GM12891 (cell line): ENCODE data around the gene CEP170.

Source experiments
- DNase-seq: peaks from one replicate; pipeline ENCODE4 v3.0.0; 2011; ENCODE audit warnings: low spot score; ENCODE audit not compliant: insufficient read length
- FAIRE-seq: peaks from 2 replicates; lab custom pipeline; 2011; peaks lifted over from hg19 to GRCh38; lab: Jason Lieb, UNC
- PAX5 ChIP-seq: IDR thresholded peaks from 2 replicates; pipeline ENCODE4 v1.6.1; 2011; ENCODE audit warnings: low read length, moderate library complexity, mild to moderate bottlenecking; ENCODE audit not compliant: insufficient read depth, severe bottlenecking
- POLR2A ChIP-seq: IDR thresholded peaks from 2 replicates; pipeline ENCODE4 v1.6.1; 2011; ENCODE audit warnings: low read depth, low read length, control low read depth
- POLR2AphosphoS5 ChIP-seq: IDR thresholded peaks from 2 replicates; pipeline ENCODE4 v1.6.1; 2011; ENCODE audit warnings: low read depth, low read length, control low read depth
- POU2F2 ChIP-seq: IDR thresholded peaks from 2 replicates; pipeline ENCODE4 v1.6.1; 2011; ENCODE audit warnings: low read depth, mild to moderate bottlenecking, control low read depth, low read length, moderate library complexity
- SPI1 ChIP-seq: IDR thresholded peaks from 2 replicates; pipeline ENCODE4 v1.6.1; 2011; ENCODE audit warnings: low read depth, low read length, control low read depth
- TAF1 ChIP-seq: IDR thresholded peaks from 2 replicates; pipeline ENCODE4 v1.6.1; 2011; ENCODE audit warnings: low read depth, low read length, control low read depth

Gene CEP170

DNA sequence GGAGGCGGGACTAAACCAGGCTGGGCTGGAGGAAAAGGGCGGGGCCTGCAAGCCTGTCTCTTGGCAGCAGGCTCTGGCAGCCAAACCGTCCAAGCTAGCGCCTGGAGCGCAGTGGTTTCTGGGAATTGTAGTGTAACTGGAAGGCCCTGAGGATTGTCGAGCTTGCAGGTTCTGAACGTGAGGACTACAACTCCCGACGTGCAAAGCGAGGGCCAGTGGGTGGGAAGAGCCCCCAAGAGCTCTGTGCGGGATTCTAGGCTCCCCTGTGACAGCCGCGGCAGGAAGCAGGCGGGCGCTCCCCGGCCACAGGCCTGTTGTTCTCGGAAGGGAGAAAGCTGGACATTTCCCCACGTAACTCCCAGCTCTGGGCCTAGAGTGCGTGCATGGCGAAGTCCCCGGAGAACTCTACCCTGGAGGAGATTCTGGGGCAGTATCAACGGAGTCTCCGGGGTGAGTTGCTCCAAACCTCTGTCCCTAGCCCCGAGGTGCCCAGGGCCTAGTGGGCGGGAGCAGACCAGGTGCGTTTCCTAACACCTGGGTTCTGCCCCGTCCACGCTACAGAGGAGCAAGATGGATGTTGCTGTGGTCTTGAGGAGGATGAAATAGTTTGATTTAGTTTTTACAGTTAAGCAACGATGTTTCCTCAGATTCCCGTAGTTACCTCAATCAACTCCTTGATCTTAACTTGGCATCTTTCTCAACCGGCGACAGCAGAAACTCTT, 871 bp upstream of the CEP170 start, which contains the start of gene SDCCAG8:
Gene SDCCAG8 (plus strand): TSS at position 251 of the 722 bp plus-strand sequence. CDS start 133 bp downstream, at position 384.
- TF ChIP-seq PAX5, result no peak
- TF ChIP-seq POLR2AphosphoS5, result peak; percentile 69
- TF ChIP-seq POLR2A, result peak; percentile 88
- peak; percentile 74 for DNase-seq
- peak; percentile 95 for FAIRE-seq

DNA sequence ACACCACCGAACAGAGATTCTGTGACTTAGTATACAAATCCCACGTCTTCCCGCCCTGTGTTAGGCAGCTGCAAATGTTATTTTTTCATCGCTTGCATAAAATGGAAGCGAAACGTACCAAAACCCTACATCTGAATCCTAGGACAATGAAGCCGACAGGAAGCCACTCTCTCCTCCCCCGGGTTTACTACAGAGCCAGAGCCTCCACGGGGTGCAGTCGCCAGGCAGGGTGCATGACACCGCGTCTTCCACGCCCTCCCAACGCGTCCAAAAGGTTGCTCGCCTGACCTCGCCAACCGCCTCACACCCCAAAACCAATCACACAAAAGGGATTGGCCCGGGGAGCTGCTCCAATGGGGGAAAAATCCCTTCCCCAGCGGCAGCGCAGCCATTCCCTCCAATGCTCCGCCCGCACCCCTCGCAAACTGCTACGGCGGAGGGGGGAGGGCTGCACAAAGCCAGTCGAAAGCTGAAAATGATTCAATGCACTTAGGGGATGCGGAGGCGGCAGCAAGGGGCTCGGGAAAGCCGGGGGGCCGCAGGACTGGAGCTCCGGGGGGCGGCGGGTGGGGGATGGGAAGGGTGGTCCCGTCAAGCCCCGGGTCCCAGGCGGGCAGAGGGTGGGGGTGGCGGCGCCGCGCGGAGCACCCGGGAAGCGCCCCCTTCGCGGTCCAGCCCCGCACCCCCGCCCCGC, 701 bp downstream of the CEP170 start:
- peak; percentile 33 for DNase-seq
- TF ChIP-seq SPI1, result 0 out of 2 replicates have a peak, but pooled peaks have one; percentile 6
- TF ChIP-seq PAX5, result no peak
- TF ChIP-seq POU2F2, result peak; percentile 19; the same call in 1 of the 2 replicates
- peak; percentile 79 for TF ChIP-seq POLR2AphosphoS5
- peak; percentile 62; the same call in 1 of the 2 replicates for TF ChIP-seq POLR2A
- peak; percentile 49; the same call in 1 of the 2 replicates for TF ChIP-seq TAF1
- FAIRE-seq, result peak; percentile 89

DNA sequence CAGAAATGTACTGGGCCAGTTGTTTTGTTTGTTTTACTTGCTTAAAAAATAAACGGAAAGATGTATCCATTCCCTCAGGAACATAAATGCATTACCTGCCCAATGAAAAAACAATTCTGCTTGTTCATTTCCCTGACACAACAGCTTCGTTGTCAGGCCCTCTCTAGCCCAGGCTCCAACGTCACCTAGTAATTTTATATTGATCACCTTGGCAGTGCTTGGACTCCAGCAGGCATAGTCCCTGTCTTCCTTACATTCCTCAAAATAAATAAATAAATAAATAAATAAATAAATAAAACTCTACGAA, 1.2 kb downstream of the CEP170 start:
- no peak for TF ChIP-seq PAX5
- no peak for FAIRE-seq
- no peak for DNase-seq

DNA sequence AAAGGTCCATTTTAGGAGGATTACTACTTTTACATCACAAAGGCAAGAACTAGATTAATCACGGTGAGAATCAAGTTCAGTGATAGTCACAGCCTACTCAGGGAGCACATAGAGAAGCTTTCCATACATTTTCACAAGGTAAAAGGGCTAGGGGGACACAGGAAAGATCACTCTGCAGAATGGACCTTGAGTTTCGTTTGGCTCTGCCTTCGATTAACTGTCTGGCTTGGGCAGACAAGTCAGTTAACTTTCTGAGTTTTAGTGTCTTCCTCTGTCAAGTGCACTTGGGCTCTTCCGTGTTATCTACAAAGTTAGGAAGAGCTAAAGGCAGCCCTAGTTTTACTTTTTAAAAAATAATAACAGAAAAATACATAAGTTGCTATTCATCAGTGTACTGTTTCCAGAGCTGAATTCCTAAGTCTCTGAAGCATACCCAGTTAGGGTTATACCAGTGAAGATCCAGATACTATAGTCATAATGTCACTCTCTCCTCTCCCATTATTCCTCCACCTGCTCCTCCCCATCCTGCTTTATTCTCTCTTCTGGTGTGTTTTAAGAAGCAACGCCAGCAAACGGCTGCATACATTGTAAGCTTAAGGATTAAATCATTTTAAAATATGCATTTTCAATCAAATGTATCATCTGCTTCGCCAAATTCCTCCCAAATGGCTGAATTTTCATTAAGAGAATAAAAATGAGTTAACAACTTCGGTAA, 1.7 kb downstream of the CEP170 start:
- no peak for DNase-seq
- peak; percentile 33 for FAIRE-seq
- no peak for TF ChIP-seq POLR2A
- no peak for TF ChIP-seq SPI1
- TF ChIP-seq POLR2AphosphoS5, result no peak
- no peak for TF ChIP-seq TAF1
- no peak for TF ChIP-seq PAX5
- TF ChIP-seq POU2F2, result no peak

DNA sequence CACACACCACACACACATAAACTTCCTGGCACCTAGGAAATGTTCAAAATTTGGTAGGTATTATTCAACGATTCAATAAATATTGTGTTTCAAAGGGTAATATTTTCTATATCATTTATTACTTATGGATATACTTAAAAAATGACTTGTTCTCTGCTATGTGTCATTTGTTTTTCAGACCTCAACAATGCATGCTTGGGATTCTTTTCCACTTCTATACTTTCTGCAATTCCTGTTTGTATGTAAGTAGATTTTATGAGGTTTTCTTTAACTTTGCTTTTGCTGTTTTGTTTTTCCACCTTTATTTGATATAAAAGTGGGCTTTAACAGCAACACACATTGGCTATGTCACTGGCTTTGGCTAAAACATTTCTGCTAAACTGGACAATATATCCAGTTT, 3.5 kb downstream of the CEP170 start:
- FAIRE-seq (no peak), DNase-seq (no peak)
- TF ChIP-seq POLR2A (no peak), TAF1 (no peak), POLR2AphosphoS5 (no peak), PAX5 (no peak), SPI1 (no peak), POU2F2 (no peak)

DNA sequence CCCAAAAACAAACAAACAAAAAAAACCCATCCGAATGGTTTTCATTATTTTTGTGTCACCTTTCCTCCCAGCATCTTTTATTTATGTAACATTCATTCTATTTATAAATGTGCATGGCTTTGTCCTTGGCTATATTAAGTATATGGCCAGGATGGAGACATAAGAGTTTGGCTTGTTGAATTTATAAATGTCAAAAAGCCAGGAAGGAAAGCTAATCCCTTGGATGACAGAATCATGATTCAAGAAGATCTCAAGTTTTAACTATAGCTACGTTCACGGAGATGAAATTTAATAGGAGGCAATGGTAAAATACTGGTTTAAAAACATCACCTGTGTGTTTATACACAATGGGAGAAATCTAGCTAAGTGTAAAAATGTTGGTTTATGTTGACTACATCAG, 5.0 kb downstream of the CEP170 start:
- FAIRE-seq (no peak), DNase-seq (no peak)
- no peak for TF ChIP-seq PAX5
- TF ChIP-seq POU2F2, result no peak
- TF ChIP-seq SPI1, result no peak
- TF ChIP-seq POLR2A, result no peak
- no peak for TF ChIP-seq TAF1

DNA sequence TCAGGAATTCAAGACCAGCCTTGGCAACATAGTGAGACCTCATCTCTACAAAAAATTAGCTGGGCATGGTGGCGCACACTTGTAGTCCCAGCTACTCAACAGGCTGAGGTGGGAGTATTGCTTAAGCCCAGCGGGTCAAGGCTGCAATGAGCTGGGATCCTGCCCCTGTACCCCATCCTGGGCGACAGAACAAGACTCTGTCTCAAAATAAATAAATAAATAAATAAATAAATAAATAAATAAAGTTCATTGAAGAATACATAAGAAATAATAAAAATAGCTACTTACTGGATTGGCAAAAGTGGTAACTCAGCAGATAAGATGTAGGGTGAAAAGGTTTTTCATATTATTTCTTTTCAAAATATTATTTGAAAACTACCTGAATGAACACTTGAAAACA, 5.9 kb downstream of the CEP170 start:
- no peak for DNase-seq
- FAIRE-seq, result no peak
- TF ChIP-seq TAF1 (no peak), SPI1 (no peak), POLR2AphosphoS5 (no peak), POLR2A (no peak), PAX5 (no peak), POU2F2 (no peak)

DNA sequence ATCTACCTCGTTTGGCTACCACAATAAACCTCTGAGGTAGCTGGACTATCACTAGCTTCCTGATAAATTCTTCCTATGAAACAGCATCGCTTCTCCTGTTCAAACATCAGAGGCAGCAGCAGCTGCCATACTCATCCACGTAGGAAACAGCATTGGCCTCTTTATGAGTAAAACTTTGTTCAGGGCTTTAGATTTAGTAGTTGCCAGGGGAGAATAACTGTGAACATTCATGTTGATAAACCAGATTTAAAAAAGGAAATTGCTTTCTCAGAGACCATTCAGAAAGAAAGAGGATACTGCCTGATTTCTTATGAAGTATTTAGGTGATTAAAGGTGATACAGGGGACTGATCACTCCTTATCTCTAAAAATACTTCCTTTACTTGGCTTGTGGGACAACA, 7.2 kb downstream of the CEP170 start:
- TF ChIP-seq PAX5 (no peak), POU2F2 (no peak), TAF1 (no peak), SPI1 (no peak), POLR2A (no peak), POLR2AphosphoS5 (no peak)
- no peak for FAIRE-seq
- no peak for DNase-seq

DNA sequence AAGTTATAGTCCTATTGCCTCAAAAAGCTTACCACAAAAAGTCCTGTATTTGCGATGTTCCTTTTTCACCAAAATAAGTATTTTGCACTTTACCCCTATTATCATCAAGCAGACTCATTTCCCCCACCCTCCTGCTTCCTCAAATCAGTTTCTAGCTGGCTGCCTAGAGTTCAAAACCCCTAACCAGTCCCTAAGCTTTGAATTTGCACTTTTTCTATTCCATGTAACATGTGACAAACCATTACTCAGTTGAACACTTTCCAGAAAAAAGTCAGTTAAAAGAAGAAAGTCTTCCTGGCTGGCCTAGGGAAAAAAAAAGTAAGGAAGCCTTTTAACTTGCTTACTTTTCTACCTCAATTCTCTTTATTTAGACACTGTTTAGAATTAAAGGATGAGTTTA, 8.2 kb downstream of the CEP170 start:
- DNase-seq (no peak), FAIRE-seq (no peak)
- TF ChIP-seq SPI1, result peak; percentile 63
- no peak for TF ChIP-seq POLR2AphosphoS5
